HepG2 (cell line): ENCODE data around the gene YWHAB. TPM values are rescaled to one million over a fixed set of nuclear protein-coding genes. Genes with fewer than 3 reads are reported as not detected.

ENCODE experiments used
- CENPX ChIP-seq: sonication (generic); formaldehyde crosslinking; IDR thresholded peaks from 2 replicates; pipeline ENCODE4 v1.9.0; 2021; ENCODE audit warnings: mild to moderate bottlenecking, missing genetic modification reagents, moderate library complexity
- ETV5 ChIP-seq: IDR thresholded peaks from 2 replicates; pipeline ENCODE4 v1.6.1; 2018; ENCODE audit warnings: missing biosample characterization, missing genetic modification reagents, inconsistent platforms, borderline replicate concordance
- FOXO1 ChIP-seq: sonication (generic); formaldehyde crosslinking; IDR thresholded peaks from 2 replicates; pipeline ENCODE4 v1.4.0; 2020; ENCODE audit warnings: missing genetic modification reagents
- HDAC2 ChIP-seq: sonication (generic); formaldehyde crosslinking; IDR thresholded peaks from 2 replicates; pipeline ENCODE4 v1.4.0; 2020; ENCODE audit warnings: missing genetic modification reagents
- KDM3A ChIP-seq: IDR thresholded peaks from 2 replicates; pipeline ENCODE4 v1.6.1; 2018; ENCODE audit warnings: low read depth, missing compliant biosample characterization
- MTF1 ChIP-seq: sonication (generic); formaldehyde crosslinking; IDR thresholded peaks from 2 replicates; pipeline ENCODE4 v1.5.0; 2020; ENCODE audit warnings: missing genetic modification reagents
- SP140L ChIP-seq: sonication (generic); formaldehyde crosslinking; IDR thresholded peaks from 2 replicates; pipeline ENCODE4 v1.4.0; 2020; ENCODE audit warnings: missing genetic modification reagents, borderline replicate concordance
- THYN1 ChIP-seq: sonication (generic); formaldehyde crosslinking; IDR thresholded peaks from 2 replicates; pipeline ENCODE4 v1.8.1; 2023; ENCODE audit warnings: low read depth, mild to moderate bottlenecking, moderate library complexity, missing genetic modification reagents, borderline replicate concordance
- ZNF264 ChIP-seq: sonication (generic); formaldehyde crosslinking; IDR thresholded peaks from 2 replicates; pipeline ENCODE4 v1.4.0; 2020; ENCODE audit warnings: missing genetic modification reagents
- ZNF605 ChIP-seq: sonication (generic); formaldehyde crosslinking; IDR thresholded peaks from 2 replicates; pipeline ENCODE4 v1.8.0; 2022; ENCODE audit warnings: mild to moderate bottlenecking, missing genetic modification reagents
- ZSCAN12 ChIP-seq: sonication (generic); formaldehyde crosslinking; IDR thresholded peaks from 2 replicates; pipeline ENCODE4 v1.9.0; 2021; ENCODE audit warnings: mild to moderate bottlenecking, missing genetic modification reagents
- ZSCAN9 ChIP-seq: IDR thresholded peaks from 2 replicates; pipeline ENCODE4 v1.6.1; 2016; ENCODE audit warnings: borderline replicate concordance
- polyA plus RNA-seq, 8 experiments: library from polyadenylated mRNA; depleted of rRNA in 3 of 8; stranded (reverse) in 7 of 8; unstranded in 1 of 8; fragments of >200 nt; fragmentation: Illumina TruSeq in 4 of 8; extraction: Trizol in 4 of 8; gene quantifications; 2 replicates each; pipeline versions ENCODE4 v1.2.1 to v1.2.3, GENCODE V29; 2011 to 2016; ENCODE audit warnings: low read depth in 4 of 8, missing spikeins in 1 of 8, mixed read lengths in 1 of 8; ENCODE audit not compliant: insufficient read depth in 1 of 8
- total RNA-seq, 5 experiments: library from RNA; depleted of rRNA; stranded (reverse); fragments of >200 nt; fragmentation: Illumina TruSeq; extraction: Trizol; gene quantifications; 2 replicates each; pipeline ENCODE4 v1.2.3, GENCODE V29; 2016; ENCODE audit warnings: low read depth in 1 of 5
- TF ChIP-seq, protein P1 (sequence below), 2 experiments: sonication (generic) in 1 of 2; formaldehyde crosslinking in 1 of 2; IDR thresholded peaks; 2 replicates each; pipeline versions ENCODE4 v1.6.1 to v1.9.0; 2014 to 2022; ENCODE audit warnings: antibody characterized with exemption in 1 of 2, borderline replicate concordance in 1 of 2, inconsistent platforms in 1 of 2, low read depth in 1 of 2, missing genetic modification reagents in 1 of 2
- TF ChIP-seq, protein P2 (sequence below): sonication (generic); formaldehyde crosslinking; IDR thresholded peaks from 2 replicates; pipeline ENCODE4 v1.8.0; 2022; ENCODE audit warnings: missing genetic modification reagents, mild to moderate bottlenecking, moderate library complexity, borderline replicate concordance
- TF ChIP-seq, protein P3 (sequence below): sonication (generic); formaldehyde crosslinking; IDR thresholded peaks from 2 replicates; pipeline ENCODE4 v1.5.0; 2020; ENCODE audit warnings: mild to moderate bottlenecking, missing genetic modification reagents, borderline replicate concordance

Gene YWHAB
- total and polyA plus RNA-seq, 2 of the 13 experiments (the other 11 are each of a cell fraction or from before 2014, with no cell fraction given) = 77.2 to 121 TPM

GRCh38 chr20:44896583-44896982, 11.1 kb downstream of the YWHAB start (continued):
- TF ChIP-seq ZNF605 (CRISPR knock-in tag) (no peak), MTF1 (no peak), ZSCAN9 (CRISPR knock-in tag) (peak; percentile 69; the same call in 1 of the 2 replicates), HDAC2 (CRISPR knock-in tag) (peak; percentile 49; the same call in 1 of the 2 replicates), ZSCAN12 (no peak), ETV5 (CRISPR knock-in tag) (peak; percentile 87; the same call in 1 of the 2 replicates), CENPX (no peak), SP140L (CRISPR knock-in tag) (no peak), FOXO1 (CRISPR knock-in tag) (peak; percentile 51; the same call in 1 of the 2 replicates), KDM3A (CRISPR knock-in tag) (0 out of 2 replicates have a peak, but pooled peaks have one; percentile 40), THYN1 (CRISPR knock-in tag) (no peak), ZNF264 (CRISPR knock-in tag) (peak; percentile 33; the same call in 1 of the 2 replicates)
- TF ChIP-seq, protein P1, sequence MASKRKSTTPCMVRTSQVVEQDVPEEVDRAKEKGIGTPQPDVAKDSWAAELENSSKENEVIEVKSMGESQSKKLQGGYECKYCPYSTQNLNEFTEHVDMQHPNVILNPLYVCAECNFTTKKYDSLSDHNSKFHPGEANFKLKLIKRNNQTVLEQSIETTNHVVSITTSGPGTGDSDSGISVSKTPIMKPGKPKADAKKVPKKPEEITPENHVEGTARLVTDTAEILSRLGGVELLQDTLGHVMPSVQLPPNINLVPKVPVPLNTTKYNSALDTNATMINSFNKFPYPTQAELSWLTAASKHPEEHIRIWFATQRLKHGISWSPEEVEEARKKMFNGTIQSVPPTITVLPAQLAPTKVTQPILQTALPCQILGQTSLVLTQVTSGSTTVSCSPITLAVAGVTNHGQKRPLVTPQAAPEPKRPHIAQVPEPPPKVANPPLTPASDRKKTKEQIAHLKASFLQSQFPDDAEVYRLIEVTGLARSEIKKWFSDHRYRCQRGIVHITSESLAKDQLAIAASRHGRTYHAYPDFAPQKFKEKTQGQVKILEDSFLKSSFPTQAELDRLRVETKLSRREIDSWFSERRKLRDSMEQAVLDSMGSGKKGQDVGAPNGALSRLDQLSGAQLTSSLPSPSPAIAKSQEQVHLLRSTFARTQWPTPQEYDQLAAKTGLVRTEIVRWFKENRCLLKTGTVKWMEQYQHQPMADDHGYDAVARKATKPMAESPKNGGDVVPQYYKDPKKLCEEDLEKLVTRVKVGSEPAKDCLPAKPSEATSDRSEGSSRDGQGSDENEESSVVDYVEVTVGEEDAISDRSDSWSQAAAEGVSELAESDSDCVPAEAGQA (IDR thresholded peaks at IDR 0.05; ENCODE audit: low read depth) = no peak
- TF ChIP-seq, protein P1 (CRISPR knock-in tag; IDR thresholded peaks at IDR 0.05; ENCODE audit: borderline replicate concordance) = no peak
- TF ChIP-seq, protein P2, sequence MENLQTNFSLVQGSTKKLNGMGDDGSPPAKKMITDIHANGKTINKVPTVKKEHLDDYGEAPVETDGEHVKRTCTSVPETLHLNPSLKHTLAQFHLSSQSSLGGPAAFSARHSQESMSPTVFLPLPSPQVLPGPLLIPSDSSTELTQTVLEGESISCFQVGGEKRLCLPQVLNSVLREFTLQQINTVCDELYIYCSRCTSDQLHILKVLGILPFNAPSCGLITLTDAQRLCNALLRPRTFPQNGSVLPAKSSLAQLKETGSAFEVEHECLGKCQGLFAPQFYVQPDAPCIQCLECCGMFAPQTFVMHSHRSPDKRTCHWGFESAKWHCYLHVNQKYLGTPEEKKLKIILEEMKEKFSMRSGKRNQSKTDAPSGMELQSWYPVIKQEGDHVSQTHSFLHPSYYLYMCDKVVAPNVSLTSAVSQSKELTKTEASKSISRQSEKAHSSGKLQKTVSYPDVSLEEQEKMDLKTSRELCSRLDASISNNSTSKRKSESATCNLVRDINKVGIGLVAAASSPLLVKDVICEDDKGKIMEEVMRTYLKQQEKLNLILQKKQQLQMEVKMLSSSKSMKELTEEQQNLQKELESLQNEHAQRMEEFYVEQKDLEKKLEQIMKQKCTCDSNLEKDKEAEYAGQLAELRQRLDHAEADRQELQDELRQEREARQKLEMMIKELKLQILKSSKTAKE = no peak; the same call in 1 of the 2 replicates
- TF ChIP-seq, protein P3, sequence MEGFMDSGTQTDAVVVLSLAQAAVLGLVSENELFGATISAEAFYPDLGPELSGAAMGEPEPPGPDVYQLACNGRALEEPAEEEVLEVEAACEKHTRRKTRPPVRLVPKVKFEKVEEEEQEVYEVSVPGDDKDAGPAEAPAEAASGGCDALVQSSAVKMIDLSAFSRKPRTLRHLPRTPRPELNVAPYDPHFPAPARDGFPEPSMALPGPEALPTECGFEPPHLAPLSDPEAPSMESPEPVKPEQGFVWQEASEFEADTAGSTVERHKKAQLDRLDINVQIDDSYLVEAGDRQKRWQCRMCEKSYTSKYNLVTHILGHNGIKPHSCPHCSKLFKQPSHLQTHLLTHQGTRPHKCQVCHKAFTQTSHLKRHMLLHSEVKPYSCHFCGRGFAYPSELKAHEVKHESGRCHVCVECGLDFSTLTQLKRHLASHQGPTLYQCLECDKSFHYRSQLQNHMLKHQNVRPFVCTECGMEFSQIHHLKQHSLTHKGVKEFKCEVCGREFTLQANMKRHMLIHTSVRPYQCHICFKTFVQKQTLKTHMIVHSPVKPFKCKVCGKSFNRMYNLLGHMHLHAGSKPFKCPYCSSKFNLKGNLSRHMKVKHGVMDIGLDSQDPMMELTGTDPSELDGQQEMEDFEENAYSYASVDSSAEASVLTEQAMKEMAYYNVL (CRISPR knock-in tag) = 0 out of 2 replicates have a peak, but pooled peaks have one; percentile 38
